Subcutaneous abdominal adipose tissue (tissue), 5 donors: ENCODE measurements around the gene FNIP2.

ENCODE experiments used
- H3K27ac ChIP-seq: one replicate; pipeline ENCODE4 v1.7.0; 2013; ENCODE audit warnings: low read depth, mild to moderate bottlenecking, inconsistent platforms, low read length, moderate library complexity
- H3K27me3 ChIP-seq, 5 donors: one replicate each; pipeline ENCODE4 v1.7.0; 2013; ENCODE audit warnings: low read length in 5 of 5, inconsistent platforms in 1 of 5; ENCODE audit not compliant: control insufficient read depth in 5 of 5, insufficient read depth in 4 of 5
- H3K36me3 ChIP-seq, 5 donors: one replicate each; pipeline ENCODE4 v1.7.0; 2013; ENCODE audit warnings: low read length in 5 of 5; ENCODE audit not compliant: control insufficient read depth in 5 of 5, insufficient read depth in 5 of 5
- H3K4me1 ChIP-seq, 5 donors: one replicate each; pipeline ENCODE4 v1.7.0; 2013; ENCODE audit warnings: low read length in 5 of 5, mild to moderate bottlenecking in 3 of 5, moderate library complexity in 1 of 5; ENCODE audit not compliant: control insufficient read depth in 5 of 5, insufficient read depth in 5 of 5
- H3K4me3 ChIP-seq, 5 donors: one replicate each; pipeline ENCODE4 v1.7.0; 2013; ENCODE audit warnings: low read length in 5 of 5, low read depth in 1 of 5
- H3K9ac ChIP-seq, 5 donors: one replicate each; pipeline ENCODE4 v1.7.0; 2013; ENCODE audit warnings: low read length in 5 of 5, mild to moderate bottlenecking in 4 of 5, moderate library complexity in 3 of 5
- H3K9me3 ChIP-seq, 5 donors: one replicate each; pipeline ENCODE4 v1.7.0; 2013; ENCODE audit warnings: low read length in 5 of 5; ENCODE audit not compliant: control insufficient read depth in 5 of 5
- donor health status: healthy.
- donor health status: healthy.
- donor health status: healthy.
- donor health status: healthy.
- donor health status: healthy.

The FNIP2 gene

GRCh38 chr4:158934996-158935669 is 166.3 kb downstream of the FNIP2 start:
- Histone ChIP-seq H3K27ac (no peak overlapping the region), H3K9me3 (no peaks in the 10 kb centered on the region), H3K4me3 (no peak overlapping the region), H3K4me1 (peaks cover 0 to 2% (median 0%) of the 10 kb centered on the region in 5 donors), H3K27me3 (no peaks in the 10 kb centered on the region), H3K9ac (no peak overlapping the region), H3K36me3 (no peaks in the 10 kb centered on the region)

- Histone ChIP-seq H3K9ac (no peak overlapping the region), H3K4me3 (no peak overlapping the region), H3K27me3 (no peaks in the 10 kb centered on the region), H3K4me1 (no peaks in the 10 kb centered on the region), H3K36me3 (no peaks in the 10 kb centered on the region), H3K27ac (no peak overlapping the region), H3K9me3 (no peaks in the 10 kb centered on the region)
These were observed 167.4 kb downstream of the FNIP2 start for GRCh38 chr4:158936238-158936637.

- Histone ChIP-seq H3K9ac (no peak overlapping the region), H3K4me3 (no peak overlapping the region), H3K27ac (no peak overlapping the region), H3K4me1 (no peaks in the 10 kb centered on the region), H3K36me3 (no peaks in the 10 kb centered on the region), H3K9me3 (no peaks in the 10 kb centered on the region), H3K27me3 (no peaks in the 10 kb centered on the region)
These were observed 169.6 kb downstream of the FNIP2 start for GRCh38 chr4:158938220-158939044.

GRCh38 chr4:158940271-158940670 is 171.4 kb downstream of the FNIP2 start:
- Histone ChIP-seq H3K36me3 (no peaks in the 10 kb centered on the region), H3K9me3 (no peaks in the 10 kb centered on the region), H3K4me1 (no peaks in the 10 kb centered on the region), H3K27me3 (no peaks in the 10 kb centered on the region), H3K4me3 (no peak overlapping the region), H3K27ac (no peak overlapping the region), H3K9ac (no peak overlapping the region)

GRCh38 chr4:158941321-158941720 is 172.5 kb downstream of the FNIP2 start:
- no peak overlapping the region for H3K4me3 ChIP-seq
- H3K27me3 ChIP-seq: no peaks in the 10 kb centered on the region
- no peak overlapping the region for H3K9ac ChIP-seq
- H3K4me1 ChIP-seq: peaks cover 0 to 5% (median 0%) of the 10 kb centered on the region in 5 donors
- no peaks in the 10 kb centered on the region for H3K36me3 ChIP-seq
- H3K9me3 ChIP-seq: no peaks in the 10 kb centered on the region
- H3K27ac ChIP-seq: no peak overlapping the region

GRCh38 chr4:158941895-158942294 is 173.1 kb downstream of the FNIP2 start:
- Histone ChIP-seq H3K4me3 (no peak overlapping the region), H3K9me3 (no peaks in the 10 kb centered on the region), H3K27ac (no peak overlapping the region), H3K9ac (no peak overlapping the region), H3K4me1 (peaks cover 0 to 5% (median 0%) of the 10 kb centered on the region in 5 donors), H3K27me3 (no peaks in the 10 kb centered on the region), H3K36me3 (no peaks in the 10 kb centered on the region)

- no peak overlapping the region for H3K9ac ChIP-seq
- H3K9me3 ChIP-seq: no peaks in the 10 kb centered on the region
- H3K4me3 ChIP-seq: no peak overlapping the region
- H3K27me3 ChIP-seq: no peaks in the 10 kb centered on the region
- no peak overlapping the region for H3K27ac ChIP-seq
- H3K4me1 ChIP-seq: peaks cover 0 to 5% (median 0%) of the 10 kb centered on the region in 5 donors
- H3K36me3 ChIP-seq: no peaks in the 10 kb centered on the region
These were observed 176.8 kb downstream of the FNIP2 start for GRCh38 chr4:158945529-158946108.

GRCh38 chr4:158946825-158947224 is 178.0 kb downstream of the FNIP2 start:
- no peak overlapping the region for H3K27ac ChIP-seq

GRCh38 chr4:158948071-158948470 is 179.2 kb downstream of the FNIP2 start:
- Histone ChIP-seq H3K4me1 (peaks cover 0 to 5% (median 0%) of the 10 kb centered on the region in 5 donors), H3K9ac (no peak overlapping the region), H3K27ac (no peak overlapping the region), H3K27me3 (no peaks in the 10 kb centered on the region), H3K4me3 (no peak overlapping the region), H3K9me3 (peaks cover 5 to 15% (median 10%) of the 10 kb centered on the region in 5 donors), H3K36me3 (peaks cover 0 to 3% (median 0%) of the 10 kb centered on the region in 5 donors)

More at GRCh38 chr4:158946825-158947224, 178.0 kb downstream of the FNIP2 start:
- peaks cover 0 to 5% (median 0%) of the 10 kb centered on the region in 5 donors for H3K4me1 ChIP-seq
- H3K9ac ChIP-seq: no peak overlapping the region
- H3K36me3 ChIP-seq: peaks cover 0 to 2% (median 0%) of the 10 kb centered on the region in 5 donors
- H3K27me3 ChIP-seq: no peaks in the 10 kb centered on the region
- no peak overlapping the region for H3K4me3 ChIP-seq
- H3K9me3 ChIP-seq: peaks cover 0 to 8% (median 4%) of the 10 kb centered on the region in 5 donors

- Histone ChIP-seq H3K9me3 (peaks cover 5 to 22% (median 10%) of the 10 kb centered on the region in 5 donors), H3K27me3 (no peaks in the 10 kb centered on the region), H3K27ac (no peak overlapping the region), H3K4me1 (peaks cover 0 to 5% (median 0%) of the 10 kb centered on the region in 5 donors), H3K4me3 (no peak overlapping the region), H3K36me3 (peaks cover 0 to 3% (median 0%) of the 10 kb centered on the region in 5 donors), H3K9ac (no peak overlapping the region)
These were observed 180.3 kb downstream of the FNIP2 start for GRCh38 chr4:158949099-158949498.
